Measurements from ENCODE around the gene NBAS. TPM values are rescaled to one million over a fixed set of nuclear protein-coding genes. Genes with fewer than 3 reads are reported as not detected.

Gene NBAS
- total and polyA plus RNA-seq, 2 donors (not counting 3 experiments of a cell fraction or from before 2014, with no cell fraction given), result 29.4 to 43.0 TPM

- H3K36me3 ChIP-seq (ENCODE audit: control insufficient read depth in 2 of 2, extremely low read depth in 1 of 2, insufficient read depth in 2 of 2, low read length in 2 of 2), result no peaks in the 10 kb centered on the region
- H3K9ac ChIP-seq (replicated peaks; ENCODE audit: extremely low read depth, insufficient read depth, low read length), result no peak overlapping the region
- no peak overlapping the region for H2AFZ ChIP-seq (ENCODE audit: low read depth, low read length)
- intact Hi-C loops (cut with micrococcal nuclease), result no loop called here
- H4K20me1 ChIP-seq (replicated peaks; ENCODE audit: control insufficient read depth, extremely low read depth, insufficient read depth, low read length), result no peaks in the 10 kb centered on the region
- BruUV-seq (replicated peaks), result no TSS peak
- H3K27me3 ChIP-seq (ENCODE audit: control insufficient read depth in 2 of 2, insufficient read depth in 2 of 2, low read length in 2 of 2), result no peaks in the 10 kb centered on the region
- H3K9me1 ChIP-seq (replicated peaks; ENCODE audit: control insufficient read depth, extremely low read depth, insufficient read depth, low read length), result no peaks in the 10 kb centered on the region
- CTCF ChIA-PET, result interaction anchor here (1.5 kb wide), 1 partner anchor 9 kb away, joined by 5 read pairs; no protein-coding TSS in a partner anchor
- POLR2A ChIA-PET, result no interaction called here
- TF ChIP-seq MAX (IDR thresholded peaks at IDR 0.05; ENCODE audit: insufficient read depth, insufficient read length), result no peak
- no peak for TF ChIP-seq JUN (IDR thresholded peaks at IDR 0.05; ENCODE audit: borderline replicate concordance, insufficient read depth, insufficient read length, low read depth)
- TF ChIP-seq FOS (IDR thresholded peaks at IDR 0.05; ENCODE audit: borderline replicate concordance, insufficient read depth, low read length), result no peak
- TF ChIP-seq POLR2AphosphoS5 (IDR thresholded peaks at IDR 0.05; ENCODE audit: insufficient read depth, low read depth, low read length), result no peak
- no peak for TF ChIP-seq POLR2A (IDR thresholded peaks at IDR 0.05; ENCODE audit: low read depth, low read length)
- no peak for TF ChIP-seq EZH2 (IDR thresholded peaks at IDR 0.05; ENCODE audit: borderline replicate concordance, low read depth, low read length, severe bottlenecking)
- TF ChIP-seq CTCF (IDR thresholded peaks at IDR 0.05; ENCODE audit: extremely low read depth in 1 of 2, insufficient read depth in 1 of 2, low read depth in 1 of 2, low read length in 2 of 2), result no peak
- TF ChIP-seq GATA2 (IDR thresholded peaks at IDR 0.05; ENCODE audit: insufficient read depth, insufficient read length, low read depth, low read length), result no peak
- FAIRE-seq (no peak), DNase-seq (ENCODE audit: low read depth, low spot score) (no peak)
- H3K9me3 ChIP-seq (replicated peaks; ENCODE audit: control insufficient read depth, insufficient read depth, low read length), result no peaks in the 10 kb centered on the region
- dilution Hi-C loops (cut with MboI; ENCODE audit: extremely low pct_ligation_motif_present, low sequenced_read_pairs), result no loop called here
- no peak overlapping the region for H3K4me3 ChIP-seq (replicated peaks in 1 of 3; ENCODE audit: insufficient read depth in 1 of 3, low read depth in 1 of 3, low read length in 3 of 3)
- no peaks in the 10 kb centered on the region for H3K79me2 ChIP-seq (ENCODE audit: control insufficient read depth, insufficient read depth, low read length)
- H3K27ac ChIP-seq (ENCODE audit: insufficient read depth, low read depth, low read length), result no peak overlapping the region
- H3K4me2 ChIP-seq (ENCODE audit: insufficient read depth, low read length), result no peak overlapping the region
- no peaks in the 10 kb centered on the region for H3K4me1 ChIP-seq (ENCODE audit: control insufficient read depth, extremely low read depth, insufficient read depth, low read length)
Measured at GRCh38 chr2:15262792-15263191, 298.3 kb downstream of the NBAS start.

Measured in endothelial cell of umbilical vein (primary cell).